ENCODE results near the gene TACR1. TPM values are rescaled to one million over a fixed set of nuclear protein-coding genes. Genes with fewer than 3 reads are reported as not detected.
A peak's percentile ranks its signal among the peaks of the same experiment; 100 is the strongest.

TACR1 gene
- total and polyA plus RNA-seq, 2 of the 13 experiments (the other 11 are each of a cell fraction or from before 2014, with no cell fraction given) = not detected

- 0 out of 2 replicates have a peak, but pooled peaks have one; percentile 83 for TF ChIP-seq FOXO4 (CRISPR knock-in tag; conservative IDR thresholded peaks at IDR 0.05)
- peak; percentile 81 for TF ChIP-seq THAP11 (CRISPR knock-in tag; IDR thresholded peaks at IDR 0.05)
- TF ChIP-seq ZNF136 (CRISPR knock-in tag; IDR thresholded peaks at IDR 0.05; ENCODE audit: low read depth) = no peak
- no peak for TF ChIP-seq ZMAT5 (CRISPR knock-in tag; IDR thresholded peaks at IDR 0.05; ENCODE audit: borderline replicate concordance, low read depth)
- no peak for TF ChIP-seq HNRNPLL (IDR thresholded peaks at IDR 0.05; ENCODE audit: low read depth, low read length, poor library complexity, severe bottlenecking)
- TF ChIP-seq FOSL1 (CRISPR knock-in tag; IDR thresholded peaks at IDR 0.05; ENCODE audit: borderline replicate concordance) = peak; percentile 42; the same call in 1 of the 2 replicates
- no peak for TF ChIP-seq ARNT2 (CRISPR knock-in tag; IDR thresholded peaks at IDR 0.05; ENCODE audit: low read depth)
- no peak for TF ChIP-seq ZNF777 (CRISPR knock-in tag; IDR thresholded peaks at IDR 0.05)
- TF ChIP-seq DBP (CRISPR knock-in tag; IDR thresholded peaks at IDR 0.05; ENCODE audit: not compliant biosample characterization) = peak; percentile 59
- peak; percentile 93; the same call in 1 of the 2 replicates for TF ChIP-seq REPIN1 (CRISPR knock-in tag; IDR thresholded peaks at IDR 0.05; ENCODE audit: borderline replicate concordance, low read depth)
- TF ChIP-seq BHLHE40 (IDR thresholded peaks at IDR 0.05; ENCODE audit: low read length) = no peak
- peak; percentile 54 for TF ChIP-seq ZEB1 (IDR thresholded peaks at IDR 0.05; ENCODE audit: insufficient replicate concordance, low read depth)
- no peak for TF ChIP-seq ADNP (CRISPR knock-in tag; IDR thresholded peaks at IDR 0.05)
- TF ChIP-seq ZNF224 (CRISPR knock-in tag; IDR thresholded peaks at IDR 0.05) = no peak
- TF ChIP-seq, protein P1, sequence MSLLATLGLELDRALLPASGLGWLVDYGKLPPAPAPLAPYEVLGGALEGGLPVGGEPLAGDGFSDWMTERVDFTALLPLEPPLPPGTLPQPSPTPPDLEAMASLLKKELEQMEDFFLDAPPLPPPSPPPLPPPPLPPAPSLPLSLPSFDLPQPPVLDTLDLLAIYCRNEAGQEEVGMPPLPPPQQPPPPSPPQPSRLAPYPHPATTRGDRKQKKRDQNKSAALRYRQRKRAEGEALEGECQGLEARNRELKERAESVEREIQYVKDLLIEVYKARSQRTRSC (CRISPR knock-in tag; IDR thresholded peaks at IDR 0.05; ENCODE audit: low read depth) = 0 out of 2 replicates have a peak, but pooled peaks have one; percentile 33
- peak; percentile 84 for TF ChIP-seq ZNF614 (CRISPR knock-in tag; IDR thresholded peaks at IDR 0.05; ENCODE audit: borderline replicate concordance)
- no peak for TF ChIP-seq SP1 (IDR thresholded peaks at IDR 0.05)
- TF ChIP-seq SP1 (CRISPR knock-in tag; IDR thresholded peaks at IDR 0.05) = no peak
- no peak for TF ChIP-seq ZBTB46 (CRISPR knock-in tag; IDR thresholded peaks at IDR 0.05; ENCODE audit: borderline replicate concordance)
- no peak for TF ChIP-seq EZH2 (conservative IDR thresholded peaks at IDR 0.05; ENCODE audit: low read depth, low read length)
- no peak for TF ChIP-seq EEA1 (CRISPR knock-in tag; IDR thresholded peaks at IDR 0.05; ENCODE audit: borderline replicate concordance)
- no peak for TF ChIP-seq ZFP82 (CRISPR knock-in tag; IDR thresholded peaks at IDR 0.05; ENCODE audit: borderline replicate concordance)
- TF ChIP-seq, protein P2, sequence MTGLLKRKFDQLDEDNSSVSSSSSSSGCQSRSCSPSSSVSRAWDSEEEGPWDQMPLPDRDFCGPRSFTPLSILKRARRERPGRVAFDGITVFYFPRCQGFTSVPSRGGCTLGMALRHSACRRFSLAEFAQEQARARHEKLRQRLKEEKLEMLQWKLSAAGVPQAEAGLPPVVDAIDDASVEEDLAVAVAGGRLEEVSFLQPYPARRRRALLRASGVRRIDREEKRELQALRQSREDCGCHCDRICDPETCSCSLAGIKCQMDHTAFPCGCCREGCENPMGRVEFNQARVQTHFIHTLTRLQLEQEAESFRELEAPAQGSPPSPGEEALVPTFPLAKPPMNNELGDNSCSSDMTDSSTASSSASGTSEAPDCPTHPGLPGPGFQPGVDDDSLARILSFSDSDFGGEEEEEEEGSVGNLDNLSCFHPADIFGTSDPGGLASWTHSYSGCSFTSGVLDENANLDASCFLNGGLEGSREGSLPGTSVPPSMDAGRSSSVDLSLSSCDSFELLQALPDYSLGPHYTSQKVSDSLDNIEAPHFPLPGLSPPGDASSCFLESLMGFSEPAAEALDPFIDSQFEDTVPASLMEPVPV (CRISPR knock-in tag; IDR thresholded peaks at IDR 0.05) = peak; percentile 60; the same call in 1 of the 2 replicates
- no peak for TF ChIP-seq HNRNPL (IDR thresholded peaks at IDR 0.05; ENCODE audit: low read depth, low read length)
- TF ChIP-seq RARA (CRISPR knock-in tag; IDR thresholded peaks at IDR 0.05) = peak; percentile 87
These were observed 46.1 kb downstream of the TACR1 start (continued) for GRCh38 chr2:75153221-75153620.
